Anterior cingulate cortex (tissue), 58 donors: ENCODE measurements around the gene RFX2.
"Not testable (repeated sequence)": the region's sequence is repeated elsewhere in the genome, so short reads cannot be mapped to it uniquely, and the experiment has no call there.

Experiments
- DNase-seq, 58 donors: peaks; one replicate each; lab custom pipeline; 2025; lab: John Stamatoyannopoulos, UW

RFX2 gene

GRCh38 chr19:5963855-5964254 is 146.4 kb downstream of the RFX2 start:
- DNase-seq: no peak

GRCh38 chr19:5963259-5963658 is 147.0 kb downstream of the RFX2 start:
- not testable (repeated sequence) for DNase-seq

GRCh38 chr19:5961969-5962945 is 148.0 kb downstream of the RFX2 start:
- peak in 17 of 58 donors; percentile 6 to 60 (median 30) for DNase-seq

- not testable (repeated sequence) for DNase-seq
Observed at GRCh38 chr19:5961641-5961968, 148.7 kb downstream of the RFX2 start.

GRCh38 chr19:5960005-5961001 is 150.0 kb downstream of the RFX2 start:
- DNase-seq: peak in 9 of 58 donors; percentile 12 to 83 (median 19)

- DNase-seq: no peak
Observed at GRCh38 chr19:5959260-5960004, 150.9 kb downstream of the RFX2 start.

- no peak for DNase-seq
Observed at GRCh38 chr19:5958851-5959122, 151.5 kb downstream of the RFX2 start.

- no peak for DNase-seq
Observed at GRCh38 chr19:5958074-5958850, 152.0 kb downstream of the RFX2 start.

- DNase-seq: no peak
Observed at GRCh38 chr19:5957170-5957569, 153.1 kb downstream of the RFX2 start.

- DNase-seq: no peak
Observed at GRCh38 chr19:5956728-5957127, 153.6 kb downstream of the RFX2 start.

GRCh38 chr19:5956323-5956722 is 154.0 kb downstream of the RFX2 start:
- DNase-seq: no peak

- no peak for DNase-seq
Observed at GRCh38 chr19:5955636-5955935, 154.7 kb downstream of the RFX2 start.

- no peak for DNase-seq
Observed at GRCh38 chr19:5954293-5954692, 156.0 kb downstream of the RFX2 start.

GRCh38 chr19:5953680-5954213 is 156.6 kb downstream of the RFX2 start:
- DNase-seq: peak in 12 of 58 donors; percentile 4 to 49 (median 20)

- no peak for DNase-seq
Observed at GRCh38 chr19:5953030-5953589, 157.2 kb downstream of the RFX2 start.

- DNase-seq: no peak
Observed at GRCh38 chr19:5952193-5953029, 157.9 kb downstream of the RFX2 start.

- DNase-seq: peak in 15 of 58 donors; percentile 14 to 47 (median 27)
Observed at GRCh38 chr19:5951338-5951861, 158.9 kb downstream of the RFX2 start.

GRCh38 chr19:5950741-5951140 is 159.6 kb downstream of the RFX2 start:
- no peak for DNase-seq
